HUES64 (cell line): ENCODE results near the gene METTL16.
A peak's percentile ranks its signal among the peaks of the same experiment; 100 is the strongest.

ENCODE experiments used
- H3K27ac ChIP-seq: 2 replicates; pipeline ENCODE4 v1.7.0; 2013; ENCODE audit warnings: low read depth, low read length, inconsistent platforms
- H3K27me3 ChIP-seq: 2 replicates; pipeline ENCODE4 v1.6.1; 2013; ENCODE audit warnings: mild to moderate bottlenecking, low read length; ENCODE audit not compliant: insufficient read depth
- H3K36me3 ChIP-seq: 2 replicates; pipeline ENCODE4 v1.6.1; 2013; ENCODE audit warnings: mild to moderate bottlenecking, low read length; ENCODE audit not compliant: insufficient read depth
- H3K4me1 ChIP-seq: 2 replicates; pipeline ENCODE4 v1.6.1; 2013; ENCODE audit warnings: mild to moderate bottlenecking, low read length, moderate library complexity; ENCODE audit not compliant: insufficient read depth
- H3K4me3 ChIP-seq: 2 replicates; pipeline ENCODE4 v1.5.1; 2013; ENCODE audit warnings: mild to moderate bottlenecking, low read length, moderate library complexity
- H3K9ac ChIP-seq: 2 replicates; pipeline ENCODE4 v1.6.1; 2013; ENCODE audit warnings: mild to moderate bottlenecking, low read depth, low read length
- H3K9me3 ChIP-seq: 2 replicates; pipeline ENCODE4 v1.6.1; 2013; ENCODE audit warnings: low read depth, low read length; ENCODE audit not compliant: insufficient read depth
- WGBS: fragments of 150-250, 120-280 bp; methylation state at CpG from one replicate; pipeline ENCODE4 v1.1.7; 2013; ENCODE audit warnings: missing lambda C conversion rate; 5-methylcytosine and 5-hydroxymethylcytosine counted together

Gene METTL16

GRCh38 chr17:2399572-2400473 lies 111.9 kb downstream of the METTL16 start:
- H3K9me3 ChIP-seq, result no peaks in the 10 kb centered on the region
- no peaks in the 10 kb centered on the region for H3K36me3 ChIP-seq
- WGBS, result under 1% methylated on average over 82 of the region's 82 CpGs
- peaks cover 37% of the 10 kb centered on the region for H3K4me1 ChIP-seq
- H3K27ac ChIP-seq, result peak overlapping the region; percentile 100
- peak overlapping the region; percentile 95 for H3K4me3 ChIP-seq
- no peaks in the 10 kb centered on the region for H3K27me3 ChIP-seq
- H3K9ac ChIP-seq, result peak overlapping the region; percentile 98

GRCh38 chr17:2398655-2399571 lies 112.8 kb downstream of the METTL16 start:
- Histone ChIP-seq H3K27ac (peak overlapping the region; percentile 100), H3K4me1 (peaks cover 42% of the 10 kb centered on the region), H3K9ac (peak overlapping the region; percentile 98), H3K36me3 (no peaks in the 10 kb centered on the region), H3K4me3 (peak overlapping the region; percentile 95), H3K27me3 (no peaks in the 10 kb centered on the region), H3K9me3 (no peaks in the 10 kb centered on the region)
- 5% methylated on average over 40 of the region's 55 CpGs for WGBS

GRCh38 chr17:2398182-2398581 lies 113.5 kb downstream of the METTL16 start:
- H3K9me3 ChIP-seq, result no peaks in the 10 kb centered on the region
- H3K27me3 ChIP-seq, result no peaks in the 10 kb centered on the region
- H3K27ac ChIP-seq, result peak overlapping the region; percentile 100
- peak overlapping the region; percentile 95 for H3K4me3 ChIP-seq
- H3K4me1 ChIP-seq, result peaks cover 42% of the 10 kb centered on the region
- no peaks in the 10 kb centered on the region for H3K36me3 ChIP-seq
- WGBS, result 85% methylated on average over 10 of the region's 10 CpGs
- peak overlapping the region; percentile 71 for H3K9ac ChIP-seq

GRCh38 chr17:2397247-2398171 lies 114.2 kb downstream of the METTL16 start:
- WGBS, result 73% methylated on average over 12 of the region's 12 CpGs
- H3K4me3 ChIP-seq, result peak overlapping the region; percentile 95
- no peaks in the 10 kb centered on the region for H3K36me3 ChIP-seq
- H3K9ac ChIP-seq, result peak overlapping the region; percentile 71
- H3K27ac ChIP-seq, result peak overlapping the region; percentile 100
- no peaks in the 10 kb centered on the region for H3K9me3 ChIP-seq
- no peaks in the 10 kb centered on the region for H3K27me3 ChIP-seq
- peaks cover 37% of the 10 kb centered on the region for H3K4me1 ChIP-seq

- Histone ChIP-seq H3K27me3 (no peaks in the 10 kb centered on the region), H3K9ac (peak overlapping the region; percentile 39; the same call in 1 of the 2 replicates), H3K36me3 (no peaks in the 10 kb centered on the region), H3K4me1 (peaks cover 40% of the 10 kb centered on the region), H3K4me3 (peak overlapping the region; percentile 34), H3K9me3 (no peaks in the 10 kb centered on the region), H3K27ac (peak overlapping the region; percentile 84)
- 5% methylated on average over 34 of the region's 34 CpGs for WGBS
These were observed 115.0 kb downstream of the METTL16 start for GRCh38 chr17:2396568-2397246.

- Histone ChIP-seq H3K9me3 (no peaks in the 10 kb centered on the region), H3K9ac (peak overlapping the region; percentile 39; the same call in 1 of the 2 replicates), H3K4me1 (peaks cover 42% of the 10 kb centered on the region), H3K27me3 (no peaks in the 10 kb centered on the region), H3K4me3 (peak overlapping the region; percentile 34), H3K27ac (peak overlapping the region; percentile 84; the same call in 1 of the 2 replicates), H3K36me3 (no peaks in the 10 kb centered on the region)
- WGBS, result 60% methylated on average over 6 of the region's 7 CpGs
These were observed 115.5 kb downstream of the METTL16 start for GRCh38 chr17:2396192-2396567.

GRCh38 chr17:2395258-2396181 lies 116.2 kb downstream of the METTL16 start:
- H3K4me3 ChIP-seq, result no peak overlapping the region
- H3K9me3 ChIP-seq, result no peaks in the 10 kb centered on the region
- no peak overlapping the region for H3K27ac ChIP-seq
- no peak overlapping the region for H3K9ac ChIP-seq
- WGBS, result 75% methylated on average over 28 of the region's 28 CpGs
- H3K36me3 ChIP-seq, result no peaks in the 10 kb centered on the region
- no peaks in the 10 kb centered on the region for H3K27me3 ChIP-seq
- peaks cover 42% of the 10 kb centered on the region for H3K4me1 ChIP-seq

GRCh38 chr17:2394775-2395201 lies 116.9 kb downstream of the METTL16 start:
- 89% methylated on average over 16 of the region's 16 CpGs for WGBS
- Histone ChIP-seq H3K4me1 (peaks cover 42% of the 10 kb centered on the region), H3K9me3 (no peaks in the 10 kb centered on the region), H3K9ac (no peak overlapping the region), H3K27me3 (no peaks in the 10 kb centered on the region), H3K27ac (no peak overlapping the region), H3K36me3 (no peaks in the 10 kb centered on the region), H3K4me3 (no peak overlapping the region)

- Histone ChIP-seq H3K9me3 (no peaks in the 10 kb centered on the region), H3K36me3 (no peaks in the 10 kb centered on the region), H3K27me3 (no peaks in the 10 kb centered on the region), H3K27ac (peak overlapping the region; percentile 68; the same call in 1 of the 2 replicates), H3K4me1 (peaks cover 42% of the 10 kb centered on the region), H3K4me3 (peak overlapping the region; percentile 52), H3K9ac (no peak overlapping the region)
- 23% methylated on average over 53 of the region's 53 CpGs for WGBS
These were observed 117.5 kb downstream of the METTL16 start for GRCh38 chr17:2393954-2394749.
